NCI-H2171 (cell line): ENCODE measurements around the gene RPL26.
"Not testable (repeated sequence)": the region's sequence is repeated elsewhere in the genome, so short reads cannot be mapped to it uniquely, and the experiment has no call there.

ENCODE experiments used
- DNase-seq: peaks from one replicate; lab custom pipeline; 2025; lab: John Stamatoyannopoulos, UW

RPL26 gene

GRCh38 chr17:8394497-8394896, 11.5 kb upstream of the RPL26 start:
- not testable (repeated sequence) for DNase-seq

- no peak for DNase-seq
Observed at GRCh38 chr17:8393470-8394231, 10.7 kb upstream of the RPL26 start.

- DNase-seq = no peak
Observed at GRCh38 chr17:8392674-8393469, 9.9 kb upstream of the RPL26 start.

- DNase-seq = no peak
Observed at GRCh38 chr17:8392274-8392673, 9.3 kb upstream of the RPL26 start.

GRCh38 chr17:8391711-8392110, 8.7 kb upstream of the RPL26 start:
- DNase-seq = no peak

GRCh38 chr17:8387914-8388651, 5.1 kb upstream of the RPL26 start:
- DNase-seq = no peak

- no peak for DNase-seq
Observed at GRCh38 chr17:8386841-8387240, 3.8 kb upstream of the RPL26 start.

- DNase-seq = no peak
Observed at GRCh38 chr17:8384801-8385378, 1.9 kb upstream of the RPL26 start.

- DNase-seq = no peak
Observed at GRCh38 chr17:8382880-8383142, 182 bp downstream of the RPL26 start.

- no peak for DNase-seq
Observed at GRCh38 chr17:8382052-8382879, 727 bp downstream of the RPL26 start.

- DNase-seq = no peak
Observed at GRCh38 chr17:8380049-8380448, 2.9 kb downstream of the RPL26 start.

GRCh38 chr17:8378117-8378516, 4.9 kb downstream of the RPL26 start:
- DNase-seq = not testable (repeated sequence)

GRCh38 chr17:8377422-8377821, 5.6 kb downstream of the RPL26 start:
- no peak for DNase-seq

GRCh38 chr17:8376271-8377067, 6.5 kb downstream of the RPL26 start, which contains the start of gene KRABD2:
TSS of gene KRABD2 (minus strand) at chr17:8376704.
- peak; percentile 93 for DNase-seq

- peak; percentile 14 for DNase-seq
Observed at GRCh38 chr17:8375738-8376259, 7.2 kb downstream of the RPL26 start.

GRCh38 chr17:8373856-8374255, 9.1 kb downstream of the RPL26 start:
- DNase-seq = not testable (repeated sequence)

GRCh38 chr17:8372422-8372821, 10.6 kb downstream of the RPL26 start:
- no peak for DNase-seq

- peak; percentile 22 for DNase-seq
Observed at GRCh38 chr17:8371786-8372185, 11.2 kb downstream of the RPL26 start.

GRCh38 chr17:8369944-8370343, 13.0 kb downstream of the RPL26 start:
- no peak for DNase-seq

- DNase-seq = no peak
Observed at GRCh38 chr17:8368193-8368592, 14.8 kb downstream of the RPL26 start.
